GM18907 (cell line): Measurements from ENCODE around the gene CNTNAP4.

ENCODE experiments used
- ATAC-seq: cut with Tn5 transposase; IDR thresholded peaks from one replicate; pipeline ENCODE4 v1.9.1; 2021; ENCODE audit warnings: mild to moderate bottlenecking, moderate library complexity; ENCODE audit not compliant: unreplicated experiment

Gene CNTNAP4

GRCh38 chr16:76387994-76388393 lies 110.8 kb downstream of the CNTNAP4 start:
- ATAC-seq, result no peak

GRCh38 chr16:76389126-76389525 lies 111.9 kb downstream of the CNTNAP4 start:
- ATAC-seq, result no peak

DNA sequence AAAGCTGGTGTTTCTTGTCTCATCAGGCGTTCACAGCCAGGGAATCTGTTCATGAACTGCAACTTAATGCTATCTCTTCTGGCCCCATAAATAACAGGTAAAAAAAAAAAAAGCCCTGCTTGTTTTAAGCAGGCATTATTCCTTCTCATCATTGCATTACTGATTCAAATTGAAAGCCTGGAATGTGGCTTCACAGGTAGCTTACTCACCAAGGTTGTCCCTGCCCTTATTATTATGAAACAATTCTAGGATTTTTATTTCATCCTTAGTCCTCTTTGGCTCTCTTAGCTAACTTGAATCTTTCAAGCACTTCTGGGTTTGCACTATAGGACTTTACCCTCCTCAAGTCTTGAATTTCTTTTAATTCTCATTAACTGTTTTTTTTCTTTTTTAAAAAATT lies 113.3 kb downstream of the CNTNAP4 start:
- no peak for ATAC-seq

DNA sequence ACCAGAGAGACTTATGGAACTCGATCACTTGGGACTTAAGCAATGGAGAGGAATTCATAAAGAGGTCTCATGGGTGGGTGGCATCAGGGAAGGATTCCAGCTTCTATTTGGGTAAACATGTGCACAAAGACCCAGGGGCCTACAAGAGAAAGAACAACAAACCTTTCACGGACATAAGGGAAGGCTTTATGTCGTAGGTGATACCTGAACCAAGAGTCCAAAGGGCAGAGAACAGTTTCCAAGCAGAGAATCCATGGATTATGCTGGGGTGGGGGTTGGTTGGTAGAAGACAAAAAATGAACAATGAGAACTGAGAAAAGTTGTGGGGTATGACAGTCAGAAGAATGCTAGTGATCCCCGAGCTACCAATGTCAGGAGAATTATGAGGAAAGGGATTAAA lies 119.8 kb downstream of the CNTNAP4 start:
- no peak for ATAC-seq

DNA sequence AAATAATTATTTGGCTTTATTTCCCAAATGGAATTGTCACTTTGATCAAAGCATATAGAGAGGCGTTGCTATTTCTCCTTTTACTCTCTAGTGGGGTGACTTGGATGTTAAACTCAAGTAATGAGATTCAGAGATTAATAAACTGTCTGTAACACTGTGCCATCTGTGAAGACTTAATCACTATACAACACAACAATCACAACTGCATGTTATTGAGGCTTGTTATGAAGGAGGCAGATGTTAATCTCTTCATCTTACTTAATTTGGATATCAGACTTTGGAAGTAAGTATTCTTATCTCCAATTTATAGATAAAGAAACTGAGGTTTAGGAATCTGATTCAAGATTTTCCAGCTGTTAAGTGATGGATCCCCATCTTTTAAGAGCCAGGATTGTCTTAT lies 132.5 kb downstream of the CNTNAP4 start:
- ATAC-seq, result no peak

DNA sequence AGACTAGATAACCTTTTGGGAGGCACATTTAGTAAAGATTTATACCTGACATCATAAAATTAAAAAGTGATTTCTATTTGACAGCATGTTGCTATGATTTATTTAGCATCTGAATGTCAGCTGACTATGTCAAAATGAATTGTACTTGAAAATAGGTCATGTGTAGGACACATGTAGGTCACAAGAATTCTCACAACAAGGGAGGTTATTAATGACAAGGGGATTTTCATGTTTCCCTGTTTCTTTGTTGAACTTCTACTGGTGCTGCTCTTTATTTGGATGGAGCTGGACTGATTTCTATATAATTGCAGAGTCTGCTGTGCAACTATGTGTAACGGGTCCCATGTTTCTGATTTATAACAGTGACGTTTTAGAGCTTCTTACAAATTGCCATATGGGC lies 144.4 kb downstream of the CNTNAP4 start:
- no peak for ATAC-seq

DNA sequence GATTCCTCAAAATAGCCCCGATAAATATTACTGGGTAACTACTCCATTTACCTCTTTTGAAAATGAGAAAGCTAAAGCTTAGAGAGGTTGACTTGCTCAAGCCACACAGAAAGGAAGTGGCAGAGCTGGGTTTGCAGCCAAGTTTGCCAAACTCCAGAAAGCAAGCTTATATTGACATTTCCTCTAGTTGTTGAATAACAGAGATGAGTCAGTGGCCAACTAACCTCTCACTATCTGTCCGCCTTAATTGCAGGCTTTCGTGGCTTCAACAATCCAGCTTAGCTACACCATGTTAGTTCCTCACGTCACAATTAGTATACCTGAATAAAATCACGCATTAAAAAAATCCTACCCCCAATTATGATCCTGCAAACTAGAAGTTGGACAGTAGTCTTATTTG lies 151.7 kb downstream of the CNTNAP4 start:
- ATAC-seq, result no peak

GRCh38 chr16:76441391-76441790 lies 164.2 kb downstream of the CNTNAP4 start:
- ATAC-seq, result no peak

DNA sequence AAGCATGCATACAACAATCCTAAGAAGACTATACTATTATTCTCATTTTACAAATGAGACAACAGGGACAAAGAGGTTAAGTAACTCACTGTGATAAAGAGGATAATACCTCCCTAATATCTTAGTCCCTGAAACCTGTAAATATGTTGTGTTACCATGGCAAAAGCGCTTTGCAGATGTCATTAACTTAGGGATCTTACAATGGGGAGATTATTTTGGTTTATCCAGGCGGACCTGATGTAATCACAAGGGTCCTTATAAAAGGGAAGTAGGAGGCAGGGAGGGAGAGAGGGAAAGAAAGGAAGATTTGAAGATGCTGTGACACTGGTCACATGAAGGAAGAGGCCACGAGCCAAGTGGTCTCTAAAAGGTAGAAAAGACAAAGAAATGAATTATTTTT lies 164.7 kb downstream of the CNTNAP4 start:
- ATAC-seq, result no peak

DNA sequence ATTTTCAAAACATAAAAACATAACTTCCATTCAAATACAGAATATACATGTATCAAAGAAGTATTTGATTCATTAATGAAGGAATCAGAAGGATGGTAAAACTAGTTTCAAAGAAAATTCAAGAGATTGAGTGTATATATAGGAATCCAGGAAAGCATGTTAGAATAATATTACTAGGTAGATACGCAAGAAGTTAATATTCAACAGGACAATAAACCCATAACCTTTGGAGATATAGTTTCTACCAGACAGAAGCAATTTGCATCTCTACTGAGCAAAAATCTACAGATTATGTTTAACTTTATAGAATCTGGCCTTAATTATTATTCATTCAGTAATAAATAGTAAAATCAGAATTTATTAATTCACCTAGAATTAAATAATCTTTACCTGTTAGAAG lies 166.8 kb downstream of the CNTNAP4 start:
- ATAC-seq, result no peak

- no peak for ATAC-seq
Measured at GRCh38 chr16:76444832-76445231, 167.6 kb downstream of the CNTNAP4 start.

DNA sequence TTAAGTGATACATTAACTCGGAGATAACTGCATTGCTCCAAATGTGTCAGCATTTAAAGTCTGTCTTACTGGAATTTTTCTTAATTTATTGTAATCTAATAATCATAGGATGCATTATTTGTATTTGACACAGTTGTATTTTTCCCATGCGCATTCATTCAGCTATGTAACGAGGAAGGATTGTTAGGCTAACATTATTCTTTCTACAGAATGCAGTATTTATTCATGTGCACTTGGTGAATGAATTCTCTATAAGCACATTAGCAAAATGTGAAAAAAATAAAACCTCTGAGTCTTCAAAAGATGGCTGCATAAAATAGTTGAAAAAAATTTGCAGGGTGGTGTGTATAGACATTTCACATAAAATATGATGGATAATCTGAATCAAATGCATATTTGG lies 168.6 kb downstream of the CNTNAP4 start:
- no peak for ATAC-seq

DNA sequence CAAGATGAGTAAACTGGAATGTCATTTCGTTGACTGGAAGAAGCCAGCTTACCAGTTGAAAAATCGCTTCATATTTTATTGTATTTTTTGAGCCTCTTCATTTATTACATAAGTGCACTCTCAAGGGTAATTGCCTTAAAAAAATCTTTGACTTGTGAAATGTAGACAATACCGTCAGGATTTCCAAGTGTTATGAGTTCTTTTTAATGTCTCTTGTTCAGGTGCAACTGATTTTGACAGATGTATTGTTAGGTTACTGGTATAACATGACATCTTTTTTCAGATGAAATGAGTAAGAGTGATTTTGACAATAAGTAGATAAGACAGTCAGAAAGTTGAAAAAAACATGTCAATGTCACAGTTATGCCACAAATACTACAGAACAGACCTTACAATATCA lies 169.1 kb downstream of the CNTNAP4 start:
- ATAC-seq, result no peak

DNA sequence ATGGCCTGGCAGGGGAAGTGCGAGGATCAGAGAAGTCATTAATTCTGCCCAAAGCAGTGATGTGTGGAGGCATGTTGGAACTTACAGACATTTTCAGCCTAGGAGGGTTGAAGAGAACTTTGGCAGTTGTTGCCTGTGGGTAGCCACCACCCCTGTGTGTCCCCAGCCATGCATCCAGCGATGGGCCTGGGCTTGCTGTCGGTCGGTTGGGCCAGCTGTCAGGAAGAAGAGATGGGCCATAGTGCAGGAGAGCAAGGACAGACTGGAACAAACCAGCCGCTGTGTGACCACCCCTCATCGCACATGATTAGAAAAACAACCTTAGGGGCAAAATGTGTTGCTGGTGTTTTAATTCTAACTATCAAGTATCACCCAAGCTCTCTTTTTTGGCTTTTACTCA lies 173.7 kb downstream of the CNTNAP4 start:
- no peak for ATAC-seq

GRCh38 chr16:76455257-76455656 lies 178.1 kb downstream of the CNTNAP4 start:
- no peak for ATAC-seq

DNA sequence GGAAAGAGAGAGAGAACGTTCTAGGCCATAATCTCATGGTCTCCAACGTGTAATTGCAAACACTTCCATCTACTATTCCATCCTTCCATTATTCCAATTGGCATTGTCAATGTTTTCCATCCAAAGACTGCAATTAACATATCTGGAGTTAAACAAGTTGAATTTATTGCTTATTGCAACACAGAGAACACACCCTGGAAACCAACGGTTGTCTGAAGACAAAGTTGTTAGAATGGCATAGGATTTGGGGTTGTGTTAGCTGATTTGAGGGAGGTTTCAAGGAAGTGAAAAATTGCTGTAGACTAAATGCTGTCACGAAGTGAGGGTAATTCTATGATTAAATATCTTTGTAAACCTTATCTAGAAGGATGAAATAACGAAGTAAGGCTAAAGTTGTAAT lies 178.8 kb downstream of the CNTNAP4 start:
- ATAC-seq, result no peak

DNA sequence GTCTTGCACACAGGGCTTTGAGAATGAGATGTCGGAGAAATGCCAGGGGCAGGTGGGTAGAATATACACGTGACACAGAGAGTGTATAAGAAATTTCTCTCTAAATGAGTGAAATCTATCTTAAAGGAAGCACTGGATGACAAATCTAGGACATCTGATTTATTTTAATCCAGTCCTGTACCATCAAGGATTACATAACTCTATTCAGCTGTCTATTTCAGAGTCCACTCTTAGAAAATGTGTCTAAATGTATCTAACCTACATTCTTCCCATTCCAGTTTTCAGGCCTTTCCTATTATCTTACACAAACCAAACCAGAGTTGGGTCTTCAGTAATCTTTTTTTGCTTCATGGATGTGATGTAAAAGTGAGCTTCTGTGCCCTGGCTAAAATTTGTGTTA lies 181.9 kb downstream of the CNTNAP4 start:
- ATAC-seq, result no peak

- no peak for ATAC-seq
Measured at GRCh38 chr16:76461836-76462235, 184.6 kb downstream of the CNTNAP4 start.

DNA sequence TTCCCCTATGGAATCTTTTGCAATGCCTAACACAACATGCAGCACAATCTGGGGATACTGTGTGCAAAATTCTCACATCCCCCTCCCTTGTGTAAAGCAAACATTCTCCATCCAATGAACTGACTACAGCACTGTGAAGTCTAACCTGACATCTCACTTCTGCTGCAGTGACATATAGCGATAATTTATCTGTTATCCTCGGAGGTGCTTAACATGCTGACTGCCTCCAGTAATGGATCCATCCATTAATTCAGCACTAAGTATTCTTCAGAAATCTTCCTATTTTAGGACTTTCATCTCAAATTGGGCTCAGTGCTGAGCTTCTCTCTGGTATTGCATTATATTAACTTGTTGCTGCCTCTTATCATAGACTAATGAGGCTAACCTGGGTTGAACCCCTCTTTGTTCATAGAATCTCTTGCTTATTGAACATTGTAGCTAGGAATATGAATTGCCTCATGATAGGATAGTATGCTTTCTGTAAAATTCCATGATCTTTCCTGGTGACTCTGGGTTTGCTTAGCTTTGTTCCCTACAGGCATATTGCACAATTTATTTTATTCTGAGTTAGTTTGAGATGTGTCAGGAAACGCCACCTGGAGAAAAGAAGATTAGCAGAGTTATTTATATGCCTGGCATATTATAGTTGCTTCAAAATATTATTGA lies 187.9 kb downstream of the CNTNAP4 start:
- no peak for ATAC-seq

GRCh38 chr16:76466871-76467270 lies 189.7 kb downstream of the CNTNAP4 start:
- ATAC-seq, result no peak

DNA sequence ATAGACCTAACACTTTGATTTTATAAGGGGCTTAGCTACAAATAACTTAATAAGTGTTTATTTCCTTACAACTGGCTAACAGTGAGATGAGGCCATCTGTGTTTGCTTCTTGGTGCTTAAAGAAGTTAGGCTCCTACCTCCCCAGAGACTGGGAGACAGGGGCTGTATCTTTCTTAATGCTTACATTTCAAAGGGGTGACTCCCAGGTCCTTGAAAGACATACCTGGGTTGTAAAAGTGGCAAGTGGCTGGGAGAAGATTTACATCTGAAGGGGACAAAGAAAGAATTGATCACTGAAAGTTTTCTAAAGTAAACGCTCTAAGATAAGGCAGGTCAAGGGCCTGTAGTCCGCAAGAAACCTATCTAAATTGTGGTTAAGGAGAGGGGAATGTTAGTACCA lies 196.8 kb downstream of the CNTNAP4 start:
- no peak for ATAC-seq

GRCh38 chr16:76478105-76478504 lies 200.9 kb downstream of the CNTNAP4 start:
- ATAC-seq, result no peak

DNA sequence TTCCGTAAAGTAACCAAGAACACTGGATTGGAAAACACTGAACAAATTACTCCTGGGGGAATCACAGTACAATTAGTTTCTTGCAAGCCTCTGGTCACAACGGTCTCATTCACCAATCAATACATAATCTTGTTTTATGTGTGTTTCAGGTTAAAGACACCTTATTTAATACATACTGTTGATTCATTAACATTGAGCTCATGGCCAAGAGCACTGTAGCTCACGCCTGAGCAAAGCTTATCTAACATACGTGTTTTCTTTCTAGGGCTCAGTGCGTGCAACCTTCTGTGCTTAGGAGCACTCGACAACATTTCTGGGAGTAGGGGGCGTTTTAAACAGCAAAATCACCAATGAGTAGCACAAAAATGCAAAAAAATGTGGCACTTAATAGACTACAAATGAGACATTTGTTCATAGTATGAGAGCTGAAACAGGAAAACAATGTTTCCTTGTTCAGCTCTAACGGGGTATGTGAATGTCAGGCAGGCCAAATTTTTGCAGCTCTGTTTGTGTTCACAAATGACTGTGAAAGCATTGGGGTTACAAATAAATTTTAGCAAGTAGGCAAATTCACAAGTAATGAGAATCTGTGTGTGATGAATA lies 206.2 kb downstream of the CNTNAP4 start:
- ATAC-seq, result no peak
